ENCODE measurements around the gene CALY. TPM values are rescaled to one million over a fixed set of nuclear protein-coding genes. Genes with fewer than 3 reads are reported as not detected.

Gene CALY
- total and polyA plus RNA-seq, 7 donors, result 0.05 TPM; not detected in 6

- no peak for ATAC-seq
- intact Hi-C loops (cut with DNase I), result no loop called here
- TF ChIP-seq CTCF (IDR thresholded peaks at IDR 0.05), result no peak
- 54 to 68% (median 65%) methylated on average over 6 of the region's 6 CpGs for WGBS, 3 donors
- Histone ChIP-seq H3K36me3 (ENCODE audit: insufficient read depth in 1 of 2, low read depth in 1 of 2) (peaks cover 4 to 29% of the 10 kb centered on the region in 2 donors), H3K4me3 (no peak overlapping the region), H3K27ac (no peak overlapping the region), H3K4me1 (peaks cover 4% of the 10 kb centered on the region), H3K9me3 (no peaks in the 10 kb centered on the region), H3K27me3 (ENCODE audit: insufficient read depth in 3 of 3, low read length in 2 of 3) (peaks cover 0 to 8% (median 0%) of the 10 kb centered on the region in 3 donors)
- peak in 1 of 2 donors; percentile 28 for DNase-seq
These were observed 22.9 kb upstream of the CALY start for GRCh38 chr10:133359554-133359971.

GRCh38 chr10:133358925-133359310 is 22.2 kb upstream of the CALY start:
- no peak for TF ChIP-seq CTCF (IDR thresholded peaks at IDR 0.05)
- Histone ChIP-seq H3K27ac (no peak overlapping the region), H3K27me3 (ENCODE audit: insufficient read depth in 3 of 3, low read length in 2 of 3) (peaks cover 0 to 8% (median 0%) of the 10 kb centered on the region in 3 donors), H3K36me3 (ENCODE audit: insufficient read depth in 1 of 2, low read depth in 1 of 2) (peaks cover 4 to 22% of the 10 kb centered on the region in 2 donors), H3K4me3 (no peak overlapping the region), H3K9me3 (no peaks in the 10 kb centered on the region), H3K4me1 (peaks cover 4% of the 10 kb centered on the region)
- DNase-seq (peak in 1 of 2 donors; percentile 53), ATAC-seq (no peak)
- 62 to 85% (median 68%) methylated on average over 11 of the region's 11 CpGs for whole genome bisulfite sequencing, 3 donors
- intact Hi-C loops (cut with DNase I), result no loop called here

GRCh38 chr10:133358162-133358924 is 21.6 kb upstream of the CALY start:
- H3K27ac ChIP-seq, result no peak overlapping the region
- H3K36me3 ChIP-seq (ENCODE audit: insufficient read depth in 1 of 2, low read depth in 1 of 2), result peaks cover 4 to 19% of the 10 kb centered on the region in 2 donors
- WGBS, 3 donors, result 65 to 78% (median 72%) methylated on average over 35 to 41 of the region's 41 CpGs
- H3K9me3 ChIP-seq, result no peaks in the 10 kb centered on the region
- peaks cover 4% of the 10 kb centered on the region for H3K4me1 ChIP-seq
- ATAC-seq (peak in 1 of 4 donors; percentile 5), DNase-seq (peak; percentile 52 to 62)
- peaks cover 0 to 8% (median 0%) of the 10 kb centered on the region in 3 donors for H3K27me3 ChIP-seq (ENCODE audit: insufficient read depth in 3 of 3, low read length in 2 of 3)
- no peak overlapping the region for H3K4me3 ChIP-seq
- TF ChIP-seq CTCF (IDR thresholded peaks at IDR 0.05), result no peak
- intact Hi-C loops (cut with DNase I), result no loop called here

- no peaks in the 10 kb centered on the region for H3K9me3 ChIP-seq
- H3K4me3 ChIP-seq, result peak within 1 kb of the TSS; percentile 79
- peaks cover 4% of the 10 kb centered on the region for H3K4me1 ChIP-seq
- peaks cover 2 to 11% of the 10 kb centered on the region in 2 donors for H3K36me3 ChIP-seq (ENCODE audit: insufficient read depth in 1 of 2, low read depth in 1 of 2)
- DNase-seq (peak; percentile 68 to 82), ATAC-seq (peak; percentile 78 to 90 (median 84))
- H3K27ac ChIP-seq, result peak within 1 kb of the TSS; percentile 53
- no peak for TF ChIP-seq CTCF (IDR thresholded peaks at IDR 0.05)
- 1 to 3% (median 2%) methylated on average over 32 to 83 of the region's 83 CpGs for WGBS, 3 donors
- H3K27me3 ChIP-seq (ENCODE audit: insufficient read depth in 3 of 3, low read length in 2 of 3), result peaks cover 0 to 8% (median 0%) of the 10 kb centered on the region in 3 donors
- intact Hi-C loops (cut with DNase I), result no loop called here
These were observed 20.8 kb upstream of the CALY start, which contains the start of gene FUOM for GRCh38 chr10:133357285-133358161. TSS of gene FUOM (minus strand) at chr10:133358019. CDS start at chr10:133358007, 12 bp downstream.

Data from psoas muscle (tissue), 8 donors.